GM12878 (cell line): ENCODE measurements around the gene MAML2. TPM values are rescaled to one million over a fixed set of nuclear protein-coding genes. Genes with fewer than 3 reads are reported as not detected.

ENCODE experiments used
- ATAC-seq: fragments of 200-7000 bp; cut with Tn5 transposase; 3 replicates; pipeline ENCODE4 v1.9.1; 2020; ENCODE audit warnings: mild to moderate bottlenecking, moderate library complexity
- BruUV-seq: library from RNA; stranded (reverse); fragments of 400-500 nt; replicated peaks from 2 replicates; lab custom pipeline; 2021; lab: Mats Ljungman, UMichigan
- CTCF ChIA-PET: fragments of 300-600 bp; sonication (Branson Sonifier 250); formaldehyde crosslinking; extraction: SDS; loops from one replicate; lab custom pipeline; 2021; ENCODE audit warnings: inconsistent platforms; lab: Yijun Ruan, JAX
- POLR2A ChIA-PET: fragments of 350-600 bp; formaldehyde crosslinking; extraction: SDS; loops from one replicate; lab custom pipeline; 2021; ENCODE audit warnings: inconsistent platforms; lab: Charles Lee
- RAD21 ChIA-PET: fragments of 300-600 bp; sonication (Branson Sonifier 250); formaldehyde crosslinking; loops from one replicate; lab custom pipeline; 2023; ENCODE audit warnings: antibody characterized with exemption; ENCODE audit not compliant: unreplicated experiment; lab: Charles Lee
- SMC1A ChIA-PET: fragments of 300-600 bp; sonication (Branson Sonifier 250); formaldehyde crosslinking; loops from one replicate; lab custom pipeline; 2023; ENCODE audit not compliant: unreplicated experiment, uncharacterized antibody; lab: Charles Lee
- DNase-seq: peaks from one replicate; pipeline ENCODE4 v3.0.0-alpha.2; 2011; ENCODE audit warnings: low read depth, low spot score
- FAIRE-seq: peaks from 3 replicates; lab custom pipeline; 2011; peaks lifted over from hg19 to GRCh38; lab: Jason Lieb, UNC
- H2AFZ ChIP-seq: 2 replicates; pipeline ENCODE4 v1.6.0; 2011; ENCODE audit warnings: low read depth, low read length, control low read depth; ENCODE audit not compliant: control insufficient read depth
- H3K27ac ChIP-seq: 2 replicates; pipeline ENCODE4 v1.5.1; 2011; ENCODE audit warnings: control low read depth; ENCODE audit not compliant: control insufficient read depth, insufficient read depth
- H3K27me3 ChIP-seq, 2 experiments: replicated peaks in 1 of 2; 2 replicates each; pipeline versions ENCODE4 v1.6.0 to v1.6.1; 2011; ENCODE audit warnings: low read length in 1 of 2; ENCODE audit not compliant: control insufficient read depth in 2 of 2, insufficient read depth in 2 of 2
- H3K36me3 ChIP-seq, 2 experiments: 2 replicates each; pipeline ENCODE4 v1.5.1; 2011; ENCODE audit warnings: low read length in 1 of 2; ENCODE audit not compliant: control insufficient read depth in 2 of 2, insufficient read depth in 2 of 2
- H3K4me1 ChIP-seq: 2 replicates; pipeline ENCODE4 v1.6.1; 2011; ENCODE audit warnings: mild to moderate bottlenecking, low read length, moderate library complexity, mixed read lengths; ENCODE audit not compliant: control insufficient read depth, insufficient read depth
- H3K4me2 ChIP-seq: 2 replicates; pipeline ENCODE4 v1.6.0; 2011; ENCODE audit warnings: control low read depth; ENCODE audit not compliant: control insufficient read depth, insufficient read depth
- H3K4me3 ChIP-seq: fragments of 200-600 bp; sonication (generic); 2 replicates; pipeline ENCODE4 v1.5.1; 2016
- H3K79me2 ChIP-seq: 2 replicates; pipeline ENCODE4 v1.6.0; 2011; ENCODE audit warnings: low read length; ENCODE audit not compliant: control insufficient read depth, insufficient read depth
- H3K9ac ChIP-seq: 2 replicates; pipeline ENCODE4 v1.8.0; 2011; ENCODE audit warnings: low read length, control low read depth, mixed read lengths; ENCODE audit not compliant: control insufficient read depth, insufficient read depth
- H3K9me3 ChIP-seq: replicated peaks from 3 replicates; pipeline ENCODE4 v1.5.1; 2011; ENCODE audit warnings: mild to moderate bottlenecking, low read length; ENCODE audit not compliant: control insufficient read depth, insufficient read depth
- H4K20me1 ChIP-seq: 2 replicates; pipeline ENCODE4 v1.6.0; 2011; ENCODE audit not compliant: control insufficient read depth, insufficient read depth
- ATF7 ChIP-seq: fragments of 450-650 bp; IDR thresholded peaks from 2 replicates; pipeline ENCODE4 v1.6.1; 2016; ENCODE audit warnings: low read depth, mild to moderate bottlenecking
- BRCA1 ChIP-seq: IDR thresholded peaks from 2 replicates; pipeline ENCODE4 v1.6.1; 2011; ENCODE audit warnings: low read depth, low read length, improper control_type of control experiment
- CBX5 ChIP-seq: sonication (generic); IDR thresholded peaks from 2 replicates; pipeline ENCODE4 v1.6.1; 2016; ENCODE audit warnings: low read depth, moderate library complexity, mild to moderate bottlenecking, inconsistent platforms
- FOXK2 ChIP-seq: fragments of 450-650 bp; IDR thresholded peaks from 2 replicates; pipeline ENCODE4 v1.6.1; 2017; ENCODE audit warnings: mild to moderate bottlenecking, moderate library complexity
- FOXM1 ChIP-seq: IDR thresholded peaks from 2 replicates; pipeline ENCODE4 v1.6.1; 2012; ENCODE audit warnings: low read depth, mild to moderate bottlenecking, inconsistent platforms, low read length, moderate library complexity
- MAX ChIP-seq: IDR thresholded peaks from 2 replicates; pipeline ENCODE4 v1.6.1; 2012; ENCODE audit warnings: low read depth, low read length, improper control_type of control experiment
- MTA2 ChIP-seq: fragments of 450-650 bp; IDR thresholded peaks from 2 replicates; pipeline ENCODE4 v1.6.1; 2016; ENCODE audit warnings: low read depth, mild to moderate bottlenecking, moderate library complexity
- NFXL1 ChIP-seq: fragments of 450-650 bp; IDR thresholded peaks from 2 replicates; pipeline ENCODE4 v1.6.1; 2017; ENCODE audit warnings: antibody characterized with exemption, mild to moderate bottlenecking, borderline replicate concordance
- SMAD5 ChIP-seq: IDR thresholded peaks from 2 replicates; pipeline ENCODE4 v1.6.1; 2016; ENCODE audit warnings: antibody characterized with exemption, low read depth
- SRF ChIP-seq, 2 experiments: IDR thresholded peaks; 2 replicates each; pipeline ENCODE4 v1.6.1; 2011; ENCODE audit warnings: low read depth in 2 of 2, low read length in 2 of 2, mild to moderate bottlenecking in 1 of 2, moderate library complexity in 1 of 2
- TCF7 ChIP-seq: IDR thresholded peaks from 2 replicates; pipeline ENCODE4 v1.6.1; 2014; ENCODE audit warnings: antibody characterized with exemption, borderline replicate concordance
- WRNIP1 ChIP-seq: IDR thresholded peaks from 2 replicates; pipeline ENCODE4 v1.6.1; 2011; ENCODE audit warnings: low read depth, low read length, improper control_type of control experiment, borderline replicate concordance
- ZSCAN29 ChIP-seq: fragments of 450-650 bp; IDR thresholded peaks from 2 replicates; pipeline ENCODE4 v1.6.1; 2017; ENCODE audit warnings: mild to moderate bottlenecking, moderate library complexity
- WGBS: methylation state at CpG from one replicate; pipeline ENCODE4 v1.1.6; 2016; ENCODE audit warnings: low lambda C conversion rate; ENCODE audit not compliant: insufficient replicate concordance, insufficient coverage; ENCODE audit errors: missing lambda C conversion rate; 5-methylcytosine and 5-hydroxymethylcytosine counted together
- in situ Hi-C: fragments of 300-500 bp; cut with MboI; formaldehyde crosslinking; loops from 9 replicates; pipeline ENCODE4 v1.14.3; 2018; ENCODE audit warnings: mixed read lengths
- intact Hi-C: fragments of 100-400 bp; cut with micrococcal nuclease; formaldehyde crosslinking; loops from one replicate; pipeline ENCODE4 v1.14.2; 2022; ENCODE audit not compliant: unreplicated experiment
- polyA plus RNA-seq, 11 experiments: library from polyadenylated mRNA; depleted of rRNA in 4 of 11; unstranded in 6 of 11; stranded (reverse) in 5 of 11; fragments of >200 nt; fragmentation: Nextera tagmentation in 4 of 11; fragmentation: Illumina TruSeq in 1 of 11; extraction: Ambion mirVana in 4 of 11; extraction: Trizol in 1 of 11; gene quantifications; 1 replicate in 1 of 11; 2 replicates in 10 of 11; pipeline versions ENCODE4 v1.2.1 to v1.2.3, GENCODE V29; 2011 to 2016; ENCODE audit warnings: inconsistent platforms in 2 of 11, missing spikeins in 2 of 11, low read depth in 1 of 11
- total RNA-seq, 4 experiments: library from RNA; depleted of rRNA in 3 of 4; stranded (reverse); fragments of >200 nt in 3 of 4; fragmentation: Illumina TruSeq in 1 of 4; extraction: Trizol in 1 of 4; gene quantifications; 2 replicates each; pipeline versions ENCODE4 v1.2.1 to v1.2.3, GENCODE V29; 2013 to 2021
- TF ChIP-seq, protein P1 (sequence below): fragments of 450-650 bp; IDR thresholded peaks from 2 replicates; pipeline ENCODE4 v1.6.1; 2017; ENCODE audit warnings: low read depth, mild to moderate bottlenecking, moderate library complexity
- TF ChIP-seq, protein P2 (sequence below): fragments of 450-650 bp; conservative IDR thresholded peaks from 2 replicates; pipeline ENCODE4 v1.6.1; 2017; ENCODE audit warnings: mild to moderate bottlenecking, moderate library complexity

MAML2 gene
- total and polyA plus RNA-seq, 10 of the 15 experiments (the other 5 are each of a cell fraction or from before 2014, with no cell fraction given), result 2.5 to 15.1 (median 12.0) TPM

DNA sequence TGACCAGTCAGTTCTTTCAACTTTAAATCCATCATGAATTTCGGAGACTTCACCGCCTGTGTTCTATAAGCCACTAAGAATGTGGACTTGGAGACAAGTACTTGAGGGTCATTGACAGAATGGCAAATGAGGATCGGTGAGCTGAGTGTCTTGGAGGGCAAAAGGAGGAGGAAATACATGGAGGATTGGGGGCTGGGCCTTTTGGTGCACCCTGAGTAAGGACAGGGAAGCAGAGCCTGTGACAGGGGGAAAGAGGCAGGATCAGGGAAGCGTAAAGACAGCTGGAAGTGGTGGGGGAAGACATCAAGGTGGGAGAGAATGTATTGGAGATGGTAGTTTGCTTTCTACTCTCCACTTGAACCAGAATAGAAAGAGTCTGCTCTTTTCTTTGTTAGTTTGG lies 348.7 kb downstream of the MAML2 start (continued):
- no peak for TF ChIP-seq ZSCAN29
- no peak for TF ChIP-seq MAX
- TF ChIP-seq, protein P1, sequence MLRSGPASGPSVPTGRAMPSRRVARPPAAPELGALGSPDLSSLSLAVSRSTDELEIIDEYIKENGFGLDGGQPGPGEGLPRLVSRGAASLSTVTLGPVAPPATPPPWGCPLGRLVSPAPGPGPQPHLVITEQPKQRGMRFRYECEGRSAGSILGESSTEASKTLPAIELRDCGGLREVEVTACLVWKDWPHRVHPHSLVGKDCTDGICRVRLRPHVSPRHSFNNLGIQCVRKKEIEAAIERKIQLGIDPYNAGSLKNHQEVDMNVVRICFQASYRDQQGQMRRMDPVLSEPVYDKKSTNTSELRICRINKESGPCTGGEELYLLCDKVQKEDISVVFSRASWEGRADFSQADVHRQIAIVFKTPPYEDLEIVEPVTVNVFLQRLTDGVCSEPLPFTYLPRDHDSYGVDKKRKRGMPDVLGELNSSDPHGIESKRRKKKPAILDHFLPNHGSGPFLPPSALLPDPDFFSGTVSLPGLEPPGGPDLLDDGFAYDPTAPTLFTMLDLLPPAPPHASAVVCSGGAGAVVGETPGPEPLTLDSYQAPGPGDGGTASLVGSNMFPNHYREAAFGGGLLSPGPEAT, result no peak
- TF ChIP-seq SRF (IDR thresholded peaks at IDR 0.05; ENCODE audit: low read depth in 2 of 2, low read length in 2 of 2), result no peak
- TF ChIP-seq MTA2, result no peak
- TF ChIP-seq ATF7, result no peak
- no peak for TF ChIP-seq FOXK2

DNA sequence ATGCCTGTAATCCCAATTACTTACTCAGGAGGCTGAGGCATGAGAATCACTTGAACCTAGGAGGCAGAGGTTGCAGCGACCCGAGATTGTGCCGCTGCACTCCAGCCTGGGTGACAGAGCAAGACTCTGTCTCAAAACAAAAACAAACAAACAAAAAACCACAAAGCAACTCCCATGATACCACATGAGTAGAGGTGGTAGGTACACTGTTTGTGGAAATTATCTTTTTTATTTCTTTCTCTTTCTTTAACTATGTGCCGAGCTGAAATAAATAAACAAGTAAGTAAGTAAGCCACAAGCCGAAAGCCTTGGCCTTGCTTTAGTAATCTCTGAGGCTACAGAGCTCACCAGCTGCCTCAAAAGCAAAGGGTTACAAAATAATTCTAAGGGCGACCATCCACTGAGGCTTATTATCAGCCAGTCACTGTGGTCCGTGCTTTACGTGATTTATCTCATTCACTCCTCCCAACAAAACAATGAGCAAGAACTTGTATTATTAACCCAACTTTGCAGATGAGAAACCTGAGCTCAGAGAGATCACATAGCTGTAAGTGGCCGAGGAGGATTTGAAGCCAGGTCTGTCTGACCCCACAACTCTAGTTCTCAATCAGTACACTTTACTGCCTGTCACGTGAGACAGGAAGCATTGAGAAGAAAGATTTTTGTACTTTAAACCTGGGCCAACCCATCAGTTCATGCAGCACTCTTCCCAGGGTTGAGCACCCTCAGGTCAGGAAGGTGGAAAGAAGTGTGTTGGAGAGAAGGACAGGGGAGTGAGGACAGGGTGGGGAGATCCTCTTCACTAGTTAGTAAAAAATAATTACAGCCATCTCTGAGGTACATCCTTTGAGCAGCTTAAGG lies 349.3 kb downstream of the MAML2 start:
- ChIA-PET RAD21 (no interaction called here), CTCF (interaction anchor here (0.7 to 1.3 kb wide), 2 partner anchors 11 to 350 kb away, joined by 3 to 4 read pairs; partner anchors contain the start of gene MAML2), SMC1A (interaction anchor here (1.9 kb wide), 1 partner anchor 13 kb away, joined by 5 read pairs; no protein-coding TSS in a partner anchor), POLR2A (interaction anchor here (1.3 kb wide), 1 partner anchor 345 kb away, joined by 3 read pairs; no protein-coding TSS in a partner anchor)
- no TSS peak for BruUV-seq
- FAIRE-seq, result no peak
- WGBS, result 83% methylated on average over 10 of the region's 10 CpGs
- H4K20me1 ChIP-seq, result no peaks in the 10 kb centered on the region
- DNase-seq, result no peak
- TF ChIP-seq FOXM1 (no peak), CBX5 (no peak), BRCA1 (no peak), NFXL1 (no peak), SMAD5 (no peak), WRNIP1 (no peak), TCF7 (no peak)
- TF ChIP-seq, protein P2, sequence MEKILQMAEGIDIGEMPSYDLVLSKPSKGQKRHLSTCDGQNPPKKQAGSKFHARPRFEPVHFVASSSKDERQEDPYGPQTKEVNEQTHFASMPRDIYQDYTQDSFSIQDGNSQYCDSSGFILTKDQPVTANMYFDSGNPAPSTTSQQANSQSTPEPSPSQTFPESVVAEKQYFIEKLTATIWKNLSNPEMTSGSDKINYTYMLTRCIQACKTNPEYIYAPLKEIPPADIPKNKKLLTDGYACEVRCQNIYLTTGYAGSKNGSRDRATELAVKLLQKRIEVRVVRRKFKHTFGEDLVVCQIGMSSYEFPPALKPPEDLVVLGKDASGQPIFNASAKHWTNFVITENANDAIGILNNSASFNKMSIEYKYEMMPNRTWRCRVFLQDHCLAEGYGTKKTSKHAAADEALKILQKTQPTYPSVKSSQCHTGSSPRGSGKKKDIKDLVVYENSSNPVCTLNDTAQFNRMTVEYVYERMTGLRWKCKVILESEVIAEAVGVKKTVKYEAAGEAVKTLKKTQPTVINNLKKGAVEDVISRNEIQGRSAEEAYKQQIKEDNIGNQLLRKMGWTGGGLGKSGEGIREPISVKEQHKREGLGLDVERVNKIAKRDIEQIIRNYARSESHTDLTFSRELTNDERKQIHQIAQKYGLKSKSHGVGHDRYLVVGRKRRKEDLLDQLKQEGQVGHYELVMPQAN, result no peak
- no peaks in the 10 kb centered on the region for H3K4me1 ChIP-seq
- peaks cover 2 to 5% of the 10 kb centered on the region in 2 experiments; a peak in 3 of 4 replicates for H3K36me3 ChIP-seq
- no peaks in the 10 kb centered on the region for H3K79me2 ChIP-seq
- intact Hi-C loops (no loop called here), in situ Hi-C loops (no loop called here)
- no peak overlapping the region for H3K4me2 ChIP-seq
- no peak for ATAC-seq
- H3K9me3 ChIP-seq, result no peaks in the 10 kb centered on the region
- H3K4me3 ChIP-seq, result no peak overlapping the region
- no peak overlapping the region for H2AFZ ChIP-seq
- no peaks in the 10 kb centered on the region for H3K27me3 ChIP-seq
- no peak overlapping the region for H3K9ac ChIP-seq
- H3K27ac ChIP-seq, result no peak overlapping the region
